ENCODE results near the gene GTPBP3. TPM values are rescaled to one million over a fixed set of nuclear protein-coding genes. Genes with fewer than 3 reads are reported as not detected.

Gene GTPBP3
- total and polyA plus RNA-seq, 2 of the 8 experiments (the other 6 are each of a cell fraction or from before 2014, with no cell fraction given), result 30.4 to 56.0 TPM

DNA sequence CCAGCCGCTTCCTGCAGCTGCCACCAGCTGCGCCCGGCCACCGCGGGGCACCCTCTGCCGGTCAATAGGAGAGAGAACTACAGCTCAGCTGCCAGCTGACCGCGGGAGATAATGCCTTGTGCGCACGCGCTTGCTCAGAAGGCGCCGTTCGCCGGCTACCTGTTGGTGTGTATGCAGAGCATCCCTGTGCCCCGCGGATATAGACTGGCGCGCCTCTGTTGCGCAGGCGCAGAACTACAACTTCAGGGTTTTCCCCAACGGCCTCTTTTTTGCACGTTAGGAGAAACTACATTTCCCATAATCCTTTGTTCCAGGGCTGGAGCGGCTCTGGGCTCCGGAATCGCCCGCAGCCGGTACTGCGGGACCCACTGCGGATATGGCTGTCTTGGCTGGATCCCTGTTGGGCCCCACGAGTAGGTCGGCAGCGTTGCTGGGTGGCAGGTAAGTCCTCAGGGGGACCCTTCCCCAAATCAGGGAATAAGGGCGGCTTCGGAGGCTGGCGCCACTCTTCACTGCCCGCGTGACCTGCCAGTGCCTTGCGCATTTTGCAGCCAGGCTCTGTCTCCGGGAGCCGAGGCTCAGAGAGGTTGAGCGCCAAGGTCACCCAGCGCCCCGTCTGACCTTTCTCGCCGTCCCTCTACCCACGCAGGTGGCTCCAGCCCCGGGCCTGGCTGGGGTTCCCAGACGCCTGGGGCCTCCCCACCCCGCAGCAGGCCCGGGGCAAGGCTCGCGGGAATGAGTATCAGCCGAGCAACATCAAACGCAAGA is 31.7 kb upstream of the GTPBP3 start, which contains the start of gene MRPL34 (continued):
- TF ChIP-seq, protein P1, sequence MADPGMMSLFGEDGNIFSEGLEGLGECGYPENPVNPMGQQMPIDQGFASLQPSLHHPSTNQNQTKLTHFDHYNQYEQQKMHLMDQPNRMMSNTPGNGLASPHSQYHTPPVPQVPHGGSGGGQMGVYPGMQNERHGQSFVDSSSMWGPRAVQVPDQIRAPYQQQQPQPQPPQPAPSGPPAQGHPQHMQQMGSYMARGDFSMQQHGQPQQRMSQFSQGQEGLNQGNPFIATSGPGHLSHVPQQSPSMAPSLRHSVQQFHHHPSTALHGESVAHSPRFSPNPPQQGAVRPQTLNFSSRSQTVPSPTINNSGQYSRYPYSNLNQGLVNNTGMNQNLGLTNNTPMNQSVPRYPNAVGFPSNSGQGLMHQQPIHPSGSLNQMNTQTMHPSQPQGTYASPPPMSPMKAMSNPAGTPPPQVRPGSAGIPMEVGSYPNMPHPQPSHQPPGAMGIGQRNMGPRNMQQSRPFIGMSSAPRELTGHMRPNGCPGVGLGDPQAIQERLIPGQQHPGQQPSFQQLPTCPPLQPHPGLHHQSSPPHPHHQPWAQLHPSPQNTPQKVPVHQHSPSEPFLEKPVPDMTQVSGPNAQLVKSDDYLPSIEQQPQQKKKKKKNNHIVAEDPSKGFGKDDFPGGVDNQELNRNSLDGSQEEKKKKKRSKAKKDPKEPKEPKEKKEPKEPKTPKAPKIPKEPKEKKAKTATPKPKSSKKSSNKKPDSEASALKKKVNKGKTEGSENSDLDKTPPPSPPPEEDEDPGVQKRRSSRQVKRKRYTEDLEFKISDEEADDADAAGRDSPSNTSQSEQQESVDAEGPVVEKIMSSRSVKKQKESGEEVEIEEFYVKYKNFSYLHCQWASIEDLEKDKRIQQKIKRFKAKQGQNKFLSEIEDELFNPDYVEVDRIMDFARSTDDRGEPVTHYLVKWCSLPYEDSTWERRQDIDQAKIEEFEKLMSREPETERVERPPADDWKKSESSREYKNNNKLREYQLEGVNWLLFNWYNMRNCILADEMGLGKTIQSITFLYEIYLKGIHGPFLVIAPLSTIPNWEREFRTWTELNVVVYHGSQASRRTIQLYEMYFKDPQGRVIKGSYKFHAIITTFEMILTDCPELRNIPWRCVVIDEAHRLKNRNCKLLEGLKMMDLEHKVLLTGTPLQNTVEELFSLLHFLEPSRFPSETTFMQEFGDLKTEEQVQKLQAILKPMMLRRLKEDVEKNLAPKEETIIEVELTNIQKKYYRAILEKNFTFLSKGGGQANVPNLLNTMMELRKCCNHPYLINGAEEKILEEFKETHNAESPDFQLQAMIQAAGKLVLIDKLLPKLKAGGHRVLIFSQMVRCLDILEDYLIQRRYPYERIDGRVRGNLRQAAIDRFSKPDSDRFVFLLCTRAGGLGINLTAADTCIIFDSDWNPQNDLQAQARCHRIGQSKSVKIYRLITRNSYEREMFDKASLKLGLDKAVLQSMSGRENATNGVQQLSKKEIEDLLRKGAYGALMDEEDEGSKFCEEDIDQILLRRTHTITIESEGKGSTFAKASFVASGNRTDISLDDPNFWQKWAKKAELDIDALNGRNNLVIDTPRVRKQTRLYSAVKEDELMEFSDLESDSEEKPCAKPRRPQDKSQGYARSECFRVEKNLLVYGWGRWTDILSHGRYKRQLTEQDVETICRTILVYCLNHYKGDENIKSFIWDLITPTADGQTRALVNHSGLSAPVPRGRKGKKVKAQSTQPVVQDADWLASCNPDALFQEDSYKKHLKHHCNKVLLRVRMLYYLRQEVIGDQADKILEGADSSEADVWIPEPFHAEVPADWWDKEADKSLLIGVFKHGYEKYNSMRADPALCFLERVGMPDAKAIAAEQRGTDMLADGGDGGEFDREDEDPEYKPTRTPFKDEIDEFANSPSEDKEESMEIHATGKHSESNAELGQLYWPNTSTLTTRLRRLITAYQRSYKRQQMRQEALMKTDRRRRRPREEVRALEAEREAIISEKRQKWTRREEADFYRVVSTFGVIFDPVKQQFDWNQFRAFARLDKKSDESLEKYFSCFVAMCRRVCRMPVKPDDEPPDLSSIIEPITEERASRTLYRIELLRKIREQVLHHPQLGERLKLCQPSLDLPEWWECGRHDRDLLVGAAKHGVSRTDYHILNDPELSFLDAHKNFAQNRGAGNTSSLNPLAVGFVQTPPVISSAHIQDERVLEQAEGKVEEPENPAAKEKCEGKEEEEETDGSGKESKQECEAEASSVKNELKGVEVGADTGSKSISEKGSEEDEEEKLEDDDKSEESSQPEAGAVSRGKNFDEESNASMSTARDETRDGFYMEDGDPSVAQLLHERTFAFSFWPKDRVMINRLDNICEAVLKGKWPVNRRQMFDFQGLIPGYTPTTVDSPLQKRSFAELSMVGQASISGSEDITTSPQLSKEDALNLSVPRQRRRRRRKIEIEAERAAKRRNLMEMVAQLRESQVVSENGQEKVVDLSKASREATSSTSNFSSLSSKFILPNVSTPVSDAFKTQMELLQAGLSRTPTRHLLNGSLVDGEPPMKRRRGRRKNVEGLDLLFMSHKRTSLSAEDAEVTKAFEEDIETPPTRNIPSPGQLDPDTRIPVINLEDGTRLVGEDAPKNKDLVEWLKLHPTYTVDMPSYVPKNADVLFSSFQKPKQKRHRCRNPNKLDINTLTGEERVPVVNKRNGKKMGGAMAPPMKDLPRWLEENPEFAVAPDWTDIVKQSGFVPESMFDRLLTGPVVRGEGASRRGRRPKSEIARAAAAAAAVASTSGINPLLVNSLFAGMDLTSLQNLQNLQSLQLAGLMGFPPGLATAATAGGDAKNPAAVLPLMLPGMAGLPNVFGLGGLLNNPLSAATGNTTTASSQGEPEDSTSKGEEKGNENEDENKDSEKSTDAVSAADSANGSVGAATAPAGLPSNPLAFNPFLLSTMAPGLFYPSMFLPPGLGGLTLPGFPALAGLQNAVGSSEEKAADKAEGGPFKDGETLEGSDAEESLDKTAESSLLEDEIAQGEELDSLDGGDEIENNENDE (IDR thresholded peaks at IDR 0.05; ENCODE audit: insufficient replicate concordance, low read length), result no peak
- TF ChIP-seq TBP (IDR thresholded peaks at IDR 0.05; ENCODE audit: low read depth, low read length) (peak; percentile 85), MAFK (IDR thresholded peaks at IDR 0.05; ENCODE audit: low read depth, low read length) (no peak), ASH2L (IDR thresholded peaks at IDR 0.05; ENCODE audit: low read length) (no peak), EGR1 (IDR thresholded peaks at IDR 0.05; ENCODE audit: borderline replicate concordance, low read depth, low read length) (no peak), POLR2AphosphoS5 (IDR thresholded peaks at IDR 0.05; ENCODE audit: low read depth, low read length) (peak; percentile 88), SP1 (IDR thresholded peaks at IDR 0.05; ENCODE audit: low read depth, low read length) (peak; percentile 61; the same call in 1 of the 2 replicates), JUN (IDR thresholded peaks at IDR 0.05; ENCODE audit: low read depth, low read length) (no peak; the same call in 1 of the 2 replicates), SRF (IDR thresholded peaks at IDR 0.05; ENCODE audit: low read depth, low read length) (0 out of 2 replicates have a peak, but pooled peaks have one; percentile 30)
- TF ChIP-seq, protein P2, sequence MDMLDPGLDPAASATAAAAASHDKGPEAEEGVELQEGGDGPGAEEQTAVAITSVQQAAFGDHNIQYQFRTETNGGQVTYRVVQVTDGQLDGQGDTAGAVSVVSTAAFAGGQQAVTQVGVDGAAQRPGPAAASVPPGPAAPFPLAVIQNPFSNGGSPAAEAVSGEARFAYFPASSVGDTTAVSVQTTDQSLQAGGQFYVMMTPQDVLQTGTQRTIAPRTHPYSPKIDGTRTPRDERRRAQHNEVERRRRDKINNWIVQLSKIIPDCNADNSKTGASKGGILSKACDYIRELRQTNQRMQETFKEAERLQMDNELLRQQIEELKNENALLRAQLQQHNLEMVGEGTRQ (IDR thresholded peaks at IDR 0.05; ENCODE audit: low read length), result no peak; the same call in 1 of the 2 replicates
